ENCODE results near the gene ANKRD35. TPM values are rescaled to one million over a fixed set of nuclear protein-coding genes. Genes with fewer than 3 reads are reported as not detected.

Gene ANKRD35
- total RNA-seq, 1 experiment from 2014 or later = 2.7 TPM

- Mint-ChIP-seq H3K4me1 (peaks cover 3% of the 10 kb centered on the region; the same call in 1 of the 2 replicates), H3K4me3 (no peak within 1 kb of the TSS), H3K36me3 (peaks cover 31% of the 10 kb centered on the region), H3K9me3 (no peaks in the 10 kb centered on the region), H3K27me3 (ENCODE audit: low read depth) (no peaks in the 10 kb centered on the region), H3K27ac (no peak within 1 kb of the TSS)
- ChIA-PET CTCF (interaction anchor here (0.5 to 9.0 kb wide), 55 partner anchors 9 to 206 kb away, joined by 3 to 254 read pairs (median 5); partner anchors contain the start of genes ANKRD34A, ANKRD35, HJV and ITGA10), POLR2A (interaction anchor here (0.6 to 3.4 kb wide), 8 partner anchors 11 to 145 kb away, joined by 3 to 48 read pairs (median 5); partner anchors contain the start of genes PIAS3, POLR3C, RBM8A and RNF115)
- DNase-seq (ENCODE audit: low spot score) (peak; percentile 88), ATAC-seq (peak; percentile 78)
- TF ChIP-seq, protein P1, sequence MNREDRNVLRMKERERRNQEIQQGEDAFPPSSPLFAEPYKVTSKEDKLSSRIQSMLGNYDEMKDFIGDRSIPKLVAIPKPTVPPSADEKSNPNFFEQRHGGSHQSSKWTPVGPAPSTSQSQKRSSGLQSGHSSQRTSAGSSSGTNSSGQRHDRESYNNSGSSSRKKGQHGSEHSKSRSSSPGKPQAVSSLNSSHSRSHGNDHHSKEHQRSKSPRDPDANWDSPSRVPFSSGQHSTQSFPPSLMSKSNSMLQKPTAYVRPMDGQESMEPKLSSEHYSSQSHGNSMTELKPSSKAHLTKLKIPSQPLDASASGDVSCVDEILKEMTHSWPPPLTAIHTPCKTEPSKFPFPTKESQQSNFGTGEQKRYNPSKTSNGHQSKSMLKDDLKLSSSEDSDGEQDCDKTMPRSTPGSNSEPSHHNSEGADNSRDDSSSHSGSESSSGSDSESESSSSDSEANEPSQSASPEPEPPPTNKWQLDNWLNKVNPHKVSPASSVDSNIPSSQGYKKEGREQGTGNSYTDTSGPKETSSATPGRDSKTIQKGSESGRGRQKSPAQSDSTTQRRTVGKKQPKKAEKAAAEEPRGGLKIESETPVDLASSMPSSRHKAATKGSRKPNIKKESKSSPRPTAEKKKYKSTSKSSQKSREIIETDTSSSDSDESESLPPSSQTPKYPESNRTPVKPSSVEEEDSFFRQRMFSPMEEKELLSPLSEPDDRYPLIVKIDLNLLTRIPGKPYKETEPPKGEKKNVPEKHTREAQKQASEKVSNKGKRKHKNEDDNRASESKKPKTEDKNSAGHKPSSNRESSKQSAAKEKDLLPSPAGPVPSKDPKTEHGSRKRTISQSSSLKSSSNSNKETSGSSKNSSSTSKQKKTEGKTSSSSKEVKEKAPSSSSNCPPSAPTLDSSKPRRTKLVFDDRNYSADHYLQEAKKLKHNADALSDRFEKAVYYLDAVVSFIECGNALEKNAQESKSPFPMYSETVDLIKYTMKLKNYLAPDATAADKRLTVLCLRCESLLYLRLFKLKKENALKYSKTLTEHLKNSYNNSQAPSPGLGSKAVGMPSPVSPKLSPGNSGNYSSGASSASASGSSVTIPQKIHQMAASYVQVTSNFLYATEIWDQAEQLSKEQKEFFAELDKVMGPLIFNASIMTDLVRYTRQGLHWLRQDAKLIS (CRISPR knock-in tag; IDR thresholded peaks at IDR 0.05; ENCODE audit: borderline replicate concordance) = no peak
- TF ChIP-seq ZSCAN18 (CRISPR knock-in tag; IDR thresholded peaks at IDR 0.05) (no peak), ZNF281 (CRISPR knock-in tag; IDR thresholded peaks at IDR 0.05) (no peak), TEAD1 (CRISPR knock-in tag; IDR thresholded peaks at IDR 0.05) (no peak), SMAD4 (CRISPR knock-in tag; IDR thresholded peaks at IDR 0.05) (no peak), KAT7 (CRISPR knock-in tag; IDR thresholded peaks at IDR 0.05; ENCODE audit: borderline replicate concordance) (no peak), ZMAT4 (CRISPR knock-in tag; IDR thresholded peaks at IDR 0.05) (no peak), MXD4 (CRISPR knock-in tag; IDR thresholded peaks at IDR 0.05; ENCODE audit: borderline replicate concordance) (no peak), RORB (CRISPR knock-in tag; IDR thresholded peaks at IDR 0.05) (no peak), MYBL2 (CRISPR knock-in tag; IDR thresholded peaks at IDR 0.05) (no peak), NFYB (CRISPR knock-in tag; conservative IDR thresholded peaks at IDR 0.05; ENCODE audit: low read depth) (no peak), ZNF671 (CRISPR knock-in tag; IDR thresholded peaks at IDR 0.05) (no peak), ZNF121 (CRISPR knock-in tag; IDR thresholded peaks at IDR 0.05) (peak; percentile 34; the same call in 1 of the 2 replicates), SP1 (CRISPR knock-in tag; conservative IDR thresholded peaks at IDR 0.05) (peak; percentile 33; the same call in 1 of the 2 replicates), NFATC4 (CRISPR knock-in tag; IDR thresholded peaks at IDR 0.05) (0 out of 2 replicates have a peak, but pooled peaks have one; percentile 60), ARID4B (CRISPR knock-in tag; IDR thresholded peaks at IDR 0.05; ENCODE audit: borderline replicate concordance) (no peak), ZNF263 (CRISPR knock-in tag; IDR thresholded peaks at IDR 0.05; ENCODE audit: low read depth) (no peak), GRHL2 (CRISPR knock-in tag; IDR thresholded peaks at IDR 0.05; ENCODE audit: insufficient replicate concordance, severe bottlenecking) (no peak), CREB1 (CRISPR knock-in tag; IDR thresholded peaks at IDR 0.05) (no peak)
- TF ChIP-seq, protein P2, sequence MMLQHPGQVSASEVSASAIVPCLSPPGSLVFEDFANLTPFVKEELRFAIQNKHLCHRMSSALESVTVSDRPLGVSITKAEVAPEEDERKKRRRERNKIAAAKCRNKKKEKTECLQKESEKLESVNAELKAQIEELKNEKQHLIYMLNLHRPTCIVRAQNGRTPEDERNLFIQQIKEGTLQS (CRISPR knock-in tag; conservative IDR thresholded peaks at IDR 0.05) = no peak
Measured at GRCh38 chr1:145845514-145846161, 40.0 kb downstream of the ANKRD35 start, which contains the start of gene NUDT17. TSS of gene NUDT17 (plus strand) at chr1:145845630. CDS start at chr1:145845641, 11 bp downstream.

All from WTC11 (cell line).